DND-41 (cell line): ENCODE measurements around the gene FBXL13.

Experiments
- CTCF ChIP-seq: IDR thresholded peaks from 2 replicates; pipeline ENCODE4 v1.5.1; 2012; ENCODE audit warnings: borderline replicate concordance, low read length, moderate library complexity, mild to moderate bottlenecking; ENCODE audit not compliant: poor library complexity, severe bottlenecking; ENCODE audit errors: extremely low read depth
- EZH2 ChIP-seq: IDR thresholded peaks from 3 replicates; pipeline ENCODE4 v1.6.1; 2012; ENCODE audit warnings: borderline replicate concordance, low read depth, mild to moderate bottlenecking, moderate library complexity, low read length, inconsistent platforms; ENCODE audit not compliant: severe bottlenecking

DNA sequence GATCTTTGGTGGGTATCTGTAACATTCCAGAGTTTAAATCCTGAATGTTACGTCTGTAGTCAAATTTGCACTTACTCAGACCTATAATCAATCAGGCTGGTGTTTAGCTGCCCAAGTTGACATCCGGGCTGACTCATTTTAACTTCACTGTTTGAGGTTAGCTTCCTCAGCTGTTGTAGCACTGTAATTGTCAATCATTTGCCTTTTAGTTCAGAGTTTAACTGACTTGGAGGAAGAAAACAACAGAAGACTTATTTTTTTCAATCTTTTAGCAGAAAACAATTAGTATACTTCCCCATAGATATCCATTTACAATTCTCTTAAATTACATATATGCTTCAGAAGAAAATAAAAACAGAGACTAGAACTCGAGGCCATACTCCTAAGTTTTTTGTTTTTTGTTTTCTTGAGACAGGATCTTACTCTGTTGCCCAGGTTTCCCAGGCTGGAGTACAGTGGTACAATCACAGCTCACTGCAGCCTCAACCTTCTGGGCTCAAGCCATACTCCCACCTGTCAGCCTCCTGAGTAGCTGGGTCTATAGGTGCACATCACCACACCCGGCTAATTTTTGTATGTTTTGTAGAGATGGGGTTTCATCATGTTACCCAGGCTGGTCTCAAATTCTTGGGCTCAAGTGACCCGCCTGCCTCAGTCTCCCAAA is 200.3 kb downstream of the FBXL13 start:
- TF ChIP-seq EZH2 (no peak), CTCF (no peak)
